Measurements from ENCODE around the gene EZR. TPM values are rescaled to one million over a fixed set of nuclear protein-coding genes. Genes with fewer than 3 reads are reported as not detected.
"Not testable (repeated sequence)": the region's sequence is repeated elsewhere in the genome, so short reads cannot be mapped to it uniquely, and the experiment has no call there.

The EZR gene
- total RNA-seq, 4 donors from 2014 or later, result 88.0 to 190 (median 177) TPM

GRCh38 chr6:158825951-158826306, 6.8 kb upstream of the EZR start:
- TF ChIP-seq EP300 (IDR thresholded peaks at IDR 0.05) (no peak), CTCF (IDR thresholded peaks at IDR 0.05) (no peak), POLR2AphosphoS5 (IDR thresholded peaks at IDR 0.05) (no peak), POLR2A (IDR thresholded peaks at IDR 0.05) (no peak)
- H3K4me3 ChIP-seq, result no peak overlapping the region
- H3K4me1 ChIP-seq, result peaks cover 0 to 12% (median 0%) of the 10 kb centered on the region in 3 donors
- peak overlapping the region in 3 of 4 donors; percentile 40 to 61 (median 44) for H3K27ac ChIP-seq
- H3K9me3 ChIP-seq, result no peaks in the 10 kb centered on the region
- peak; percentile 61 for ATAC-seq
- H3K36me3 ChIP-seq, result no peaks in the 10 kb centered on the region
- 20 to 21% methylated on average over 9 of the region's 9 CpGs for WGBS, 2 donors (ENCODE audit: low coverage in 1 of 2)
- no peaks in the 10 kb centered on the region for H3K27me3 ChIP-seq

DNA sequence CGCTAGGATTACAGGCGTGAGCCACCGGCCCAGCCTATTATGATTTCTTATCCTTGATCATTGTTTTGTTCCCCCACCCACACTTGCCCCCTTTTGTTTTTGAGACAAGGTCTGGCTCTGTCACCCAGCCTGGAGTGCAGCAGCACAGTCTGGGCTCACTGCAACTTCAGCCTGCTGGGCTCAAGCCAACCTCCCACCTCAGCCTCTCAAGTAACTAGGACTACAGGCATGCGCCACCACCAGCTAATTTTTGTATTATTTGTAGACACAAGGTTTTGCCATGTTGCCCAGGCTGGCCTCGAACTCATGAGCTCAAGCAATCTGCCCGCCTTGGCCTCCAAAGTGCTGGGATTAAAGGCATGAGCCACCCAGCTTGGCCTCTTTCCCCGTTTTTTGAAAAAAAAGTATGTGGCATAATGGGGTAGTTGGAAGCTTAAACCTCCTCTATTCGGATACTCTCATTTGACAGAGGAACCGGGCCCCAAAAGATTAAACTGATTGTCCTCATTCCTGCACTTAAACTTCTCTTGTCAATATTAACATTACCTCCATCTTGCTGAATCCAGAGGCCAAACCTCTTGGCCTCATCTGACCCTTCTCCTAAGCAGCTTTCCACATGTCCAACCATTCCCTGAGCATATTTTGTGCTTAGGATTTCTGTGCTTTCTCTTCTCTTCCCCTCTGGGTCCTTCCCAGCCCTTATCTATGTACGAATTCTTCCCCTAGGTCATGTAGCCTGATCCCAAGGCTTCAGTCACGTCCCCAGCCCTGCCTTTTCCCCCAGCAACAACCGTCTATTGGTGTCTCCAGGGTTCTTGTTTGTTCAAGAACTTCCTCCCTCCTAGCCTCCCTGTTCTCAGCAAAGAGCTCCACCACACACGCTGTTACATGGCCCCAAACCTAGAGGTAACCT, 6.1 kb upstream of the EZR start:
- Histone ChIP-seq H3K36me3 (no peaks in the 10 kb centered on the region), H3K4me3 (no peak overlapping the region), H3K9me3 (no peaks in the 10 kb centered on the region), H3K27ac (peak overlapping the region in 3 of 4 donors; percentile 40 to 61 (median 44)), H3K4me1 (peaks cover 0 to 12% (median 0%) of the 10 kb centered on the region in 3 donors), H3K27me3 (no peaks in the 10 kb centered on the region)
- ATAC-seq, result no peak
- 61 to 75% methylated on average over 9 to 10 of the region's 13 CpGs for WGBS, 2 donors (ENCODE audit: low coverage in 1 of 2)
- TF ChIP-seq EP300 (IDR thresholded peaks at IDR 0.05) (no peak), POLR2A (IDR thresholded peaks at IDR 0.05) (no peak), CTCF (IDR thresholded peaks at IDR 0.05) (no peak), POLR2AphosphoS5 (IDR thresholded peaks at IDR 0.05) (no peak)

GRCh38 chr6:158823616-158824015, 4.4 kb upstream of the EZR start:
- peaks cover 0 to 22% (median 0%) of the 10 kb centered on the region in 3 donors for H3K4me1 ChIP-seq
- WGBS, 2 donors (ENCODE audit: low coverage in 1 of 2), result 100% methylated on average over 4 of the region's 4 CpGs; no CpG with 5 or more reads in 1 of the 2 donors
- H3K27me3 ChIP-seq, H3K4me3 ChIP-seq, H3K9me3 ChIP-seq, ATAC-seq, H3K36me3 ChIP-seq, H3K27ac ChIP-seq: not testable (repeated sequence)

DNA sequence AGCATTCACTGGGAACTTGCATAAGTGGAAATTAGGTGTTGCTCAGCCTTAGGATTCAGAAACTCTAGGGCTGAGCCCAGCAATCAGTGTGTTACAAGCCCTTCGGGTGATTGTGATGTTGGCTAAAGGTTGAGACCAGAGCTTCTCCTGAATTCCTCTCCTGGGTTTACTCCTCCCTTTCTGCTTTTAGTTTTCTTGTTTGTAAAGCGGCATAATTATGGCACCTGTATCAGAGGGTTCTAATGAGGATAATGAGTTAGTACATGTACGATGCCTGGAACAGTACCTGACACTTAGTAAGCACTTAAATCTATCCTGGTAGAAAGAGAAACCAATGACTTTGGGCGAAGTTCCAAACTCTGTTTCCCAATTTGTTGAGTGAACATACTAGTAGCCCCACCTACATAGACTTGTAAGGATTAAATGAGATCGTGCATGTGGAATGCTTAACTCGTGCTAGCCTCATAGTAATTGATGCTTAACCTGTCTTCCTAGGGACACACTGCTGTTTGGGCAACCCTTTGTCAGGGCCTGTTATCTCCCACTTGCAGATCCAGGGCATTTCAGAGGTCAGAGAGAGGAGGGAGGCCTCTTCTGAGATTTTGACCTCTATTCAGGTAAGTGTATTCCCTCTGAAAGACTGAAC, 932 bp upstream of the EZR start:
- H3K4me3 ChIP-seq, result no peak overlapping the region
- 85 to 87% methylated on average over 3 to 6 of the region's 6 CpGs for WGBS, 2 donors (ENCODE audit: low coverage in 1 of 2)
- peaks cover 0 to 37% (median 9%) of the 10 kb centered on the region in 3 donors for H3K4me1 ChIP-seq

More for the DNA sequence above, 932 bp upstream of the EZR start:
- H3K27ac ChIP-seq, result peak overlapping the region in 3 of 4 donors; percentile 99 to 100 (median 99)
- no peaks in the 10 kb centered on the region for H3K9me3 ChIP-seq
- no peak for ATAC-seq
- no peaks in the 10 kb centered on the region for H3K27me3 ChIP-seq
- no peaks in the 10 kb centered on the region for H3K36me3 ChIP-seq
- TF ChIP-seq CTCF (IDR thresholded peaks at IDR 0.05) (no peak), POLR2AphosphoS5 (IDR thresholded peaks at IDR 0.05) (no peak), EP300 (IDR thresholded peaks at IDR 0.05) (no peak), POLR2A (IDR thresholded peaks at IDR 0.05) (no peak)
